DND-41 (cell line): Measurements from ENCODE around the gene TOM1L1.

Experiments used
- EZH2 ChIP-seq: IDR thresholded peaks from 3 replicates; pipeline ENCODE4 v1.6.1; 2012; ENCODE audit warnings: borderline replicate concordance, low read depth, mild to moderate bottlenecking, moderate library complexity, low read length, inconsistent platforms; ENCODE audit not compliant: severe bottlenecking
- TF ChIP-seq, protein P1 (sequence below): IDR thresholded peaks from 2 replicates; pipeline ENCODE4 v1.5.1; 2012; ENCODE audit warnings: borderline replicate concordance, low read length, moderate library complexity, mild to moderate bottlenecking; ENCODE audit not compliant: poor library complexity, severe bottlenecking; ENCODE audit errors: extremely low read depth

DNA sequence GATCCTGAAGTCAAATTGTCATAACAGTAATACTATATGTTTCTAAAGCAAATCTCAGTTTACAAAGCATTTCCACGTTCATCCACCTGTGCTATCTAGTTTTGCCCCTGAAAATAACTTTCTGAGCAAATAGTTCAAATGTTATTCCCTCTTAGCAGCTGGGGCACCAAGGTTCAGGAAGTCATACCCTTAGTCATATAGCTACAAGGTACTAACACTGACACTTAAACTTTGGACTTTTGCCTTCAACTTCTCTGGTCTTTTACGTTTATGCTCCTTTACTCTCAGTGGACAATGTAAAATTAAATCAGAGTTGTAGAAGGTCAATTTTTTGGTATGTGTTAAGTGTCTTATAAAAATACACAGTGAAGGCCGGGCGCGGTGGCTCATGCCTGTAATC is 34.8 kb downstream of the TOM1L1 start:
- TF ChIP-seq, protein P1, sequence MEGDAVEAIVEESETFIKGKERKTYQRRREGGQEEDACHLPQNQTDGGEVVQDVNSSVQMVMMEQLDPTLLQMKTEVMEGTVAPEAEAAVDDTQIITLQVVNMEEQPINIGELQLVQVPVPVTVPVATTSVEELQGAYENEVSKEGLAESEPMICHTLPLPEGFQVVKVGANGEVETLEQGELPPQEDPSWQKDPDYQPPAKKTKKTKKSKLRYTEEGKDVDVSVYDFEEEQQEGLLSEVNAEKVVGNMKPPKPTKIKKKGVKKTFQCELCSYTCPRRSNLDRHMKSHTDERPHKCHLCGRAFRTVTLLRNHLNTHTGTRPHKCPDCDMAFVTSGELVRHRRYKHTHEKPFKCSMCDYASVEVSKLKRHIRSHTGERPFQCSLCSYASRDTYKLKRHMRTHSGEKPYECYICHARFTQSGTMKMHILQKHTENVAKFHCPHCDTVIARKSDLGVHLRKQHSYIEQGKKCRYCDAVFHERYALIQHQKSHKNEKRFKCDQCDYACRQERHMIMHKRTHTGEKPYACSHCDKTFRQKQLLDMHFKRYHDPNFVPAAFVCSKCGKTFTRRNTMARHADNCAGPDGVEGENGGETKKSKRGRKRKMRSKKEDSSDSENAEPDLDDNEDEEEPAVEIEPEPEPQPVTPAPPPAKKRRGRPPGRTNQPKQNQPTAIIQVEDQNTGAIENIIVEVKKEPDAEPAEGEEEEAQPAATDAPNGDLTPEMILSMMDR: no peak
- no peak for TF ChIP-seq EZH2
